IPS-18a (cell line): ENCODE data around the gene DCLRE1C.
"Not testable (repeated sequence)": the region's sequence is repeated elsewhere in the genome, so short reads cannot be mapped to it uniquely, and the experiment has no call there.

Experiments
- H3K27ac ChIP-seq: one replicate; pipeline ENCODE4 v1.5.1; 2013; ENCODE audit warnings: low read length
- H3K27me3 ChIP-seq: one replicate; pipeline ENCODE4 v1.6.1; 2013; ENCODE audit warnings: mild to moderate bottlenecking, low read length; ENCODE audit not compliant: control insufficient read depth, insufficient read depth
- H3K36me3 ChIP-seq: one replicate; pipeline ENCODE4 v1.6.1; 2013; ENCODE audit warnings: low read depth, low read length; ENCODE audit not compliant: control insufficient read depth
- H3K4me1 ChIP-seq: one replicate; pipeline ENCODE4 v1.6.1; 2013; ENCODE audit warnings: low read depth, low read length; ENCODE audit not compliant: control insufficient read depth
- H3K4me3 ChIP-seq: one replicate; pipeline ENCODE4 v1.5.1; 2013; ENCODE audit warnings: low read length
- H3K9ac ChIP-seq: one replicate; pipeline ENCODE4 v1.6.1; 2013; ENCODE audit warnings: mild to moderate bottlenecking, low read length, moderate library complexity
- H3K9me3 ChIP-seq: one replicate; pipeline ENCODE4 v1.6.1; 2013; ENCODE audit warnings: low read depth, low read length; ENCODE audit not compliant: control insufficient read depth

The DCLRE1C gene

DNA sequence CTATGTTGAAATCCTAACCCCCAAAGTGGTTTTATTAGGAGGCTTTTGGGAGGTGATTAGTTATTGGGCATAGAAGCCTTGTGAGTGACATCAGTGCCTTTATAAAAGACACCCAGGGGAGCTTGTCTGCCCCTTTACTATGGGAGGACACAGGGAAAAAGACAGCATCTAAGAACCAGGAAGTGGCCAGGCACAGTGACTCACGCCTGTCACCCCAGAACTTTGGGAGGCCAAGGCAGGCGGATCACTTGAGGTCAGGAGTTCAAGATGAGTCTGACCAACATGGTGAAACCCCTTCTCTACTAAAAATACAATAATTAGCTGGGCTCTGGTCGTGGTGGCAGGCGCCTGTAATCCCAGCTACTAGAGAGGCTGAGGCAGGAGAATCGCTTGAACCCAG lies 14.9 kb downstream of the DCLRE1C start:
- H3K4me1 ChIP-seq, H3K27ac ChIP-seq, H3K36me3 ChIP-seq, H3K9ac ChIP-seq, H3K9me3 ChIP-seq, H3K4me3 ChIP-seq, H3K27me3 ChIP-seq: not testable (repeated sequence)

- Histone ChIP-seq H3K36me3 (peaks cover 4% of the 10 kb centered on the region), H3K9me3 (no peaks in the 10 kb centered on the region), H3K27me3 (no peaks in the 10 kb centered on the region), H3K4me3 (no peak overlapping the region), H3K4me1 (no peaks in the 10 kb centered on the region), H3K9ac (no peak overlapping the region), H3K27ac (no peak overlapping the region)
Measured at GRCh38 chr10:14936584-14936983, 17.3 kb downstream of the DCLRE1C start.

DNA sequence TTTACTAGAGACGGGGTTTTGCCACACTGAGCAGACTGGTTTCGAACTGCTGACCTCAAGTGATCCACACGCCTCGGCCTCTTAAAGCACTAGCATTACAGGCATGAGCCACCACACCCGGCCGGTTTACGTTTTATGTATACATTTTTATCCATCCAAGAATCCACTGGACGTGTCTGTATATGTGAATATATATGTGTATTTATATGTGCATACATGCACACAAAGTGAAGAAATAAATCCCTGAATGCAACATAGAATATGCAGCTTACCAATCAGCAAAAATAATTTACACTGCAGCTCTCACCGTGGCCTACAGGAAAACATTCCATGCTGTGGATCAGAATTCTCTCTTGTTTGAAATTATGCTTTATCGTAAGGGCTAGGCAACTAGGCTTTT lies 23.3 kb downstream of the DCLRE1C start:
- H3K36me3 ChIP-seq = peaks cover 4% of the 10 kb centered on the region
- H3K4me3 ChIP-seq = no peak overlapping the region
- H3K27me3 ChIP-seq = no peaks in the 10 kb centered on the region
- H3K27ac ChIP-seq = no peak overlapping the region
- H3K4me1 ChIP-seq = no peaks in the 10 kb centered on the region
- no peaks in the 10 kb centered on the region for H3K9me3 ChIP-seq
- no peak overlapping the region for H3K9ac ChIP-seq

- H3K36me3 ChIP-seq = no peaks in the 10 kb centered on the region
- no peaks in the 10 kb centered on the region for H3K9me3 ChIP-seq
- H3K27ac ChIP-seq = no peak overlapping the region
- H3K9ac ChIP-seq = no peak overlapping the region
- H3K4me3 ChIP-seq = no peak overlapping the region
- H3K4me1 ChIP-seq = no peaks in the 10 kb centered on the region
- no peaks in the 10 kb centered on the region for H3K27me3 ChIP-seq
Measured at GRCh38 chr10:14926722-14927416, 27.0 kb downstream of the DCLRE1C start.

DNA sequence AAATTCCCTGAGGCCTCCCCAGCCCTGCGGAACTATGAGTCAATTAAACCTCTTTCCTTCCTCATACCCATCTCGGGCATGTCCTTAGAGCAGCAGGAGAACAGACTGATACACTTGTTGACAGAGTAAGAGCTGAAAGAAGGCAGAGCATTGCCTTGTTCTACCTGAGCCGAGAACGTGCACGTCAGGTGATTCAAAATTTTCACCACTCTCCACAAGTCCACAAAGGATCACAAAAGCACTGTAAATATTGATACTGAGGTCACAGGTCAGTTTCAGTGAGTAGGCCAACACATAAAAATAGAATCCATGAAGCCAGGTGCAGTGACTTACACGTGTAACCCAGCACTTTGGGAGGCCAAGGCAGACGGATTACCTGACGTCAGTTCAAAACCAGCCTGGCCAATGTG lies 27.8 kb downstream of the DCLRE1C start:
- Histone ChIP-seq H3K4me3 (no peak overlapping the region), H3K4me1 (no peaks in the 10 kb centered on the region), H3K27ac (no peak overlapping the region), H3K27me3 (no peaks in the 10 kb centered on the region), H3K36me3 (no peaks in the 10 kb centered on the region), H3K9me3 (no peaks in the 10 kb centered on the region), H3K9ac (no peak overlapping the region)

GRCh38 chr10:14925268-14925667 lies 28.6 kb downstream of the DCLRE1C start:
- Histone ChIP-seq H3K9me3 (no peaks in the 10 kb centered on the region), H3K9ac (no peak overlapping the region), H3K27me3 (no peaks in the 10 kb centered on the region), H3K36me3 (no peaks in the 10 kb centered on the region), H3K27ac (no peak overlapping the region), H3K4me1 (no peaks in the 10 kb centered on the region), H3K4me3 (no peak overlapping the region)

GRCh38 chr10:14924013-14924412 lies 29.9 kb downstream of the DCLRE1C start:
- no peaks in the 10 kb centered on the region for H3K27me3 ChIP-seq
- no peaks in the 10 kb centered on the region for H3K9me3 ChIP-seq
- H3K9ac ChIP-seq = no peak overlapping the region
- no peaks in the 10 kb centered on the region for H3K4me1 ChIP-seq
- H3K4me3 ChIP-seq = no peak overlapping the region
- peaks cover 4% of the 10 kb centered on the region for H3K36me3 ChIP-seq
- no peak overlapping the region for H3K27ac ChIP-seq

DNA sequence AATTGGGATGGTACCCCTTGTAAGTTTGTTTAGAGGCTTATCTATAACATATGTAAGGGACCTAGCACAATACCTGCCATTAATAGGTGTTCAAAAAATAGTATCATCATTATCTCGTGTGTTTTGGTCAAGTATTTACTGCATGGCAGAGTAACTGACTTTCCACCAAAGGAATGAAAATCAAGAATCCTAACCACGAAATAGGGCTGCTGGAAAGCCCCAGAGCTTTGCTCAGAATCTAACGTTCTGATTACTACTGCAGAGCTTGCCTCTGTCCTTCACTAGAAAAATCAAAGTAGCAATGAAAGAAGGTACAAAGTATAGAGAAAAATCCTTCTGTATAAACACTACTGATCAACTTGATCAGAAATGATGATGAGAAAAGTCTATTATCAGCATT lies 34.9 kb downstream of the DCLRE1C start:
- Histone ChIP-seq H3K27me3 (no peaks in the 10 kb centered on the region), H3K9ac (no peak overlapping the region), H3K36me3 (peaks cover 7% of the 10 kb centered on the region), H3K4me3 (no peak overlapping the region), H3K9me3 (peaks cover 41% of the 10 kb centered on the region), H3K4me1 (no peaks in the 10 kb centered on the region), H3K27ac (no peak overlapping the region)

- Histone ChIP-seq H3K4me3 (no peak overlapping the region), H3K4me1 (no peaks in the 10 kb centered on the region), H3K27me3 (no peaks in the 10 kb centered on the region), H3K27ac (no peak overlapping the region), H3K36me3 (peaks cover 7% of the 10 kb centered on the region), H3K9ac (no peak overlapping the region), H3K9me3 (peaks cover 44% of the 10 kb centered on the region)
Measured at GRCh38 chr10:14917827-14918226, 36.1 kb downstream of the DCLRE1C start.

GRCh38 chr10:14916600-14916999 lies 37.3 kb downstream of the DCLRE1C start:
- Histone ChIP-seq H3K4me3 (no peak overlapping the region), H3K4me1 (no peaks in the 10 kb centered on the region), H3K27ac (no peak overlapping the region), H3K36me3 (peaks cover 7% of the 10 kb centered on the region), H3K9me3 (peaks cover 50% of the 10 kb centered on the region), H3K27me3 (no peaks in the 10 kb centered on the region), H3K9ac (no peak overlapping the region)

DNA sequence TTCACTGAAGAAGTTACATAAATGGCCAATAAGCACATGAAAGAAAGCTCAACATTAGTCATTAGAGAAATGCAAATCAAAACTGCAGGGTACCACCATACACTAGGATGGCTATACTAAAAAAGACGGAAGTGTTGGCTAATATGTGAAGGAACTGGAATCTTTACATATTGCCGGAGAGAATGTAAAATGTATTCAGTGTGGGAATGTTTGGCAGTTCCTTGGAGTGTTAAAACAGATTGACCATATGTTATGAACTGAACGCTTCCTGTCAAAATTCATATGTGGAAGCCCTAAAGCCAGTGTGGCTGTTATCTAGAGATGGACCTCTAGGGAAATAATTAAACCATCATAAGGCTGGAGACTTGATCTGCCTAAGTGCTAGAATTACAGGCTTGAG lies 42.1 kb downstream of the DCLRE1C start:
- Histone ChIP-seq H3K27ac (no peak overlapping the region), H3K36me3 (peaks cover 33% of the 10 kb centered on the region), H3K4me3 (no peak overlapping the region), H3K9me3 (peaks cover 55% of the 10 kb centered on the region), H3K9ac (no peak overlapping the region), H3K4me1 (no peaks in the 10 kb centered on the region), H3K27me3 (no peaks in the 10 kb centered on the region)

GRCh38 chr10:14910953-14911352 lies 42.9 kb downstream of the DCLRE1C start:
- Histone ChIP-seq H3K9me3 (peaks cover 47% of the 10 kb centered on the region), H3K27ac (no peak overlapping the region), H3K27me3 (no peaks in the 10 kb centered on the region), H3K36me3 (peaks cover 41% of the 10 kb centered on the region), H3K4me3 (no peak overlapping the region), H3K4me1 (no peaks in the 10 kb centered on the region), H3K9ac (no peak overlapping the region)
